Keratinocyte (primary cell): ENCODE data around the gene GZF1. TPM values are rescaled to one million over a fixed set of nuclear protein-coding genes. Genes with fewer than 3 reads are reported as not detected.

Source experiments
- DNase-seq: peaks from one replicate; pipeline ENCODE4 v3.0.0-alpha.2; 2011; ENCODE audit warnings: low read depth, missing footprints, low spot score
- FAIRE-seq: peaks from 2 replicates; lab custom pipeline; 2011; peaks lifted over from hg19 to GRCh38; lab: Jason Lieb, UNC
- H2AFZ ChIP-seq: 2 replicates; pipeline ENCODE4 v1.6.0; 2012; ENCODE audit warnings: low read length, control low read depth, inconsistent platforms; ENCODE audit not compliant: control insufficient read depth
- H3K27ac ChIP-seq: 2 replicates; pipeline ENCODE4 v1.5.1; 2011; ENCODE audit warnings: low read length; ENCODE audit not compliant: control insufficient read depth, insufficient read depth
- H3K27me3 ChIP-seq: 3 replicates; pipeline ENCODE4 v1.6.0; 2011; ENCODE audit warnings: low read length; ENCODE audit not compliant: control insufficient read depth, insufficient read depth; ENCODE audit errors: extremely low read depth
- H3K36me3 ChIP-seq, 2 experiments: 2 replicates in 1 of 2; 3 replicates in 1 of 2; pipeline ENCODE4 v1.5.1; 2011; ENCODE audit warnings: low read length in 2 of 2, mild to moderate bottlenecking in 1 of 2; ENCODE audit not compliant: control insufficient read depth in 2 of 2, insufficient read depth in 2 of 2; ENCODE audit errors: extremely low read depth in 1 of 2
- H3K4me1 ChIP-seq: 3 replicates; pipeline ENCODE4 v1.5.1; 2011; ENCODE audit warnings: low read length; ENCODE audit not compliant: control insufficient read depth, insufficient read depth; ENCODE audit errors: extremely low read depth
- H3K4me2 ChIP-seq: 3 replicates; pipeline ENCODE4 v1.6.0; 2011; ENCODE audit warnings: low read depth, low read length; ENCODE audit not compliant: control insufficient read depth, insufficient read depth; ENCODE audit errors: extremely low read depth
- H3K4me3 ChIP-seq, 3 experiments: fragments of 200-600 bp in 1 of 3; sonication (generic) in 1 of 3; 2 replicates in 2 of 3; 3 replicates in 1 of 3; pipeline ENCODE4 v1.5.1; 2011 to 2016; ENCODE audit warnings: low read length in 3 of 3, mild to moderate bottlenecking in 3 of 3, control low read depth in 2 of 3, inconsistent platforms in 1 of 3, low read depth in 1 of 3, mixed read lengths in 1 of 3, mixed run types in 1 of 3, moderate library complexity in 1 of 3; ENCODE audit not compliant: control insufficient read depth in 2 of 3, insufficient read depth in 2 of 3; ENCODE audit errors: extremely low read depth in 1 of 3
- H3K79me2 ChIP-seq: 2 replicates; pipeline ENCODE4 v1.6.0; 2012; ENCODE audit warnings: low read length; ENCODE audit not compliant: control insufficient read depth, insufficient read depth
- H3K9ac ChIP-seq: 3 replicates; pipeline ENCODE4 v1.6.0; 2011; ENCODE audit warnings: low read length; ENCODE audit not compliant: control insufficient read depth, insufficient read depth; ENCODE audit errors: extremely low read depth
- H3K9me1 ChIP-seq: 3 replicates; pipeline ENCODE4 v1.6.0; 2011; ENCODE audit warnings: low read length; ENCODE audit not compliant: control insufficient read depth, insufficient read depth; ENCODE audit errors: extremely low read depth
- H3K9me3 ChIP-seq: 2 replicates; pipeline ENCODE4 v1.5.1; 2012; ENCODE audit warnings: low read depth, low read length; ENCODE audit not compliant: control insufficient read depth
- H4K20me1 ChIP-seq: 3 replicates; pipeline ENCODE4 v1.6.0; 2011; ENCODE audit warnings: low read length; ENCODE audit not compliant: control insufficient read depth, insufficient read depth; ENCODE audit errors: extremely low read depth
- CTCF ChIP-seq, 3 experiments: IDR thresholded peaks in 1 of 3; conservative IDR thresholded peaks in 1 of 3; optimal IDR thresholded peaks in 1 of 3; 2 replicates in 2 of 3; 3 replicates in 1 of 3; pipeline versions ENCODE3 to v1.5.1; 2011; ENCODE audit warnings: low read length in 3 of 3, mild to moderate bottlenecking in 3 of 3, moderate library complexity in 2 of 3, control low read depth in 1 of 3, inconsistent platforms in 1 of 3; ENCODE audit not compliant: insufficient read depth in 2 of 3; ENCODE audit errors: extremely low read depth in 1 of 3
- EZH2 ChIP-seq: IDR thresholded peaks from one replicate; pipeline ENCODE4 v1.6.1; 2012; ENCODE audit warnings: inconsistent platforms, mild to moderate bottlenecking, low read length, moderate library complexity
- dilution Hi-C: fragments of 300-500 bp; cut with MboI; formaldehyde crosslinking; loops from one replicate; pipeline ENCODE4 v1.7.0; 2020; ENCODE audit warnings: low sequenced_read_pairs; ENCODE audit not compliant: extremely low pct_ligation_motif_present
- polyA plus RNA-seq, 5 experiments: library from polyadenylated mRNA; depleted of rRNA in 3 of 5; stranded (reverse) in 3 of 5; stranded (forward) in 1 of 5; unstranded in 1 of 5; fragments of >200 nt; gene quantifications; 1 replicate in 1 of 5; 2 replicates in 3 of 5; 3 replicates in 1 of 5; pipeline versions ENCODE4 v1.2.1 to v1.2.3, GENCODE V29; 2011 to 2012; ENCODE audit warnings: missing spikeins in 2 of 5, low read depth in 1 of 5, low replicate concordance in 1 of 5

The GZF1 gene
- polyA plus RNA-seq, 1 donor (not counting 4 experiments of a cell fraction or from before 2014, with no cell fraction given): 11.7 TPM

DNA sequence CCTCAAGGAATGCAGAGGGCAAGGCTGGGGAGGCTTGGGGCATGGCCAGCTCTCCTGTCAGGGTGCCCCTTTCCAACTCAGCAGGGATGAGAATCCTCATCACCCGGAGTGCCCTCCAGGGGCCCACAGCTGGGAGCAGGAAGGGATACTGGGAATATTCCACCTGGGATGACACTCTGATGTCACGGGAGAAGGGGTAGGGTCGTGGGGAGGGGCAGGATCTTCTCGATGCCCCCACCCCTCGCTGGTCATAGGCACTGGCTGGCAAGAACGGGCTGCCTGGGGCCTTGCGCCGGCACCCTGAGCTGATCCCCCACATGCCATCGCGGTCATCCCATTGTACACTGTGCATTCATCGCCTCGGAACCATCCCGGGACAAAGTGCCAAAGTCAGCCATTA lies 22.0 kb upstream of the GZF1 start:
- TF ChIP-seq CTCF (optimal IDR thresholded peaks at IDR 0.05 in 1 of 3, IDR thresholded peaks at IDR 0.05 in 1 of 3, conservative IDR thresholded peaks at IDR 0.05 in 1 of 3; ENCODE audit: extremely low read depth in 1 of 3, insufficient read depth in 2 of 3, low read length in 3 of 3): no peak
- TF ChIP-seq EZH2: no peak
- Histone ChIP-seq H2AFZ (no peak overlapping the region), H4K20me1 (no peaks in the 10 kb centered on the region), H3K4me1 (no peaks in the 10 kb centered on the region), H3K79me2 (no peaks in the 10 kb centered on the region), H3K36me3 (no peaks in the 10 kb centered on the region), H3K9me3 (no peaks in the 10 kb centered on the region), H3K9ac (no peak overlapping the region), H3K9me1 (no peaks in the 10 kb centered on the region), H3K4me2 (no peak overlapping the region), H3K27me3 (no peaks in the 10 kb centered on the region), H3K27ac (no peak overlapping the region), H3K4me3 (no peak overlapping the region)
- dilution Hi-C loops: no loop called here
- FAIRE-seq: no peak
- no peak for DNase-seq

- dilution Hi-C loops: no loop called here
- Histone ChIP-seq H3K9ac (no peak overlapping the region), H3K27ac (no peak overlapping the region)
These were observed 21.5 kb upstream of the GZF1 start for GRCh38 chr20:23340524-23340923.

More at GRCh38 chr20:23340524-23340923, 21.5 kb upstream of the GZF1 start:
- no peaks in the 10 kb centered on the region for H3K79me2 ChIP-seq
- H4K20me1 ChIP-seq: no peaks in the 10 kb centered on the region
- no peaks in the 10 kb centered on the region for H3K4me1 ChIP-seq
- H3K36me3 ChIP-seq: no peaks in the 10 kb centered on the region
- no peak overlapping the region for H3K4me2 ChIP-seq
- TF ChIP-seq CTCF (optimal IDR thresholded peaks at IDR 0.05 in 1 of 3, IDR thresholded peaks at IDR 0.05 in 1 of 3, conservative IDR thresholded peaks at IDR 0.05 in 1 of 3; ENCODE audit: extremely low read depth in 1 of 3, insufficient read depth in 2 of 3, low read length in 3 of 3) (peak; percentile 65 to 84 (median 69)), EZH2 (no peak)
- H3K9me3 ChIP-seq: no peaks in the 10 kb centered on the region
- DNase-seq (no peak), FAIRE-seq (peak; percentile 32)
- H2AFZ ChIP-seq: no peak overlapping the region
- H3K4me3 ChIP-seq: no peak overlapping the region
- H3K9me1 ChIP-seq: no peaks in the 10 kb centered on the region
- no peaks in the 10 kb centered on the region for H3K27me3 ChIP-seq
